IMR-90 (cell line): Measurements from ENCODE around the gene HIF1AN. TPM values are rescaled to one million over a fixed set of nuclear protein-coding genes. Genes with fewer than 3 reads are reported as not detected.

ENCODE experiments used
- ATAC-seq: fragments of 200-7000 bp; cut with Tn5 transposase; 2 replicates; pipeline ENCODE4 v1.9.1; 2020; ENCODE audit warnings: low read depth, mild to moderate bottlenecking, moderate library complexity
- BruUV-seq: library from RNA; stranded (reverse); fragments of 400-500 nt; replicated peaks from 2 replicates; lab custom pipeline; 2021; lab: Mats Ljungman, UMichigan
- CTCF ChIA-PET: fragments of 300-600 bp; formaldehyde crosslinking; extraction: SDS; loops from one replicate; lab custom pipeline; 2021; ENCODE audit warnings: antibody characterized with exemption; lab: Yijun Ruan, JAX
- POLR2A ChIA-PET: fragments of 300-600 bp; sonication (Branson Sonifier 250); formaldehyde crosslinking; loops from one replicate; lab custom pipeline; 2022; ENCODE audit warnings: antibody characterized with exemption; ENCODE audit not compliant: unreplicated experiment; lab: Charles Lee
- DNase-seq: peaks from one replicate; pipeline ENCODE4 v3.0.0; 2013
- H2AFZ ChIP-seq: replicated peaks from 2 replicates; pipeline ENCODE3; 2013; ENCODE audit warnings: low read length, mild to moderate bottlenecking; ENCODE audit not compliant: poor library complexity
- H2AK5ac ChIP-seq: 2 replicates; pipeline ENCODE4 v1.6.1; 2013; ENCODE audit warnings: low read depth, low read length, inconsistent platforms
- H2AK9ac ChIP-seq: replicated peaks from 2 replicates; pipeline ENCODE3; 2013; ENCODE audit warnings: mild to moderate bottlenecking, low read depth, low read length, moderate library complexity; ENCODE audit not compliant: poor library complexity
- H2BK120ac ChIP-seq: 2 replicates; pipeline ENCODE4 v1.6.1; 2013; ENCODE audit warnings: low read depth, low read length, inconsistent platforms
- H2BK15ac ChIP-seq: 3 replicates; pipeline ENCODE4 v1.6.1; 2013; ENCODE audit warnings: low read depth, low read length, inconsistent platforms
- H2BK20ac ChIP-seq: 2 replicates; pipeline ENCODE4 v1.6.1; 2013; ENCODE audit warnings: low read depth, mild to moderate bottlenecking, inconsistent platforms, low read length, moderate library complexity
- H2BK5ac ChIP-seq: 2 replicates; pipeline ENCODE4 v1.6.1; 2013; ENCODE audit warnings: mild to moderate bottlenecking, low read depth, low read length, inconsistent platforms; ENCODE audit not compliant: poor library complexity, severe bottlenecking
- H3K14ac ChIP-seq: replicated peaks from 2 replicates; pipeline ENCODE4 v1.6.1; 2013; ENCODE audit warnings: low read depth, low read length, inconsistent platforms
- H3K18ac ChIP-seq: 2 replicates; pipeline ENCODE4 v1.6.1; 2013; ENCODE audit warnings: low read depth, low read length, control low read depth
- H3K23ac ChIP-seq: 2 replicates; pipeline ENCODE4 v1.6.1; 2013; ENCODE audit warnings: low read depth, low read length, inconsistent platforms
- H3K27ac ChIP-seq: 2 replicates; pipeline ENCODE4 v1.5.1; 2013; ENCODE audit warnings: mild to moderate bottlenecking, control low read depth, low read length; ENCODE audit not compliant: insufficient read depth
- H3K27me3 ChIP-seq: 2 replicates; pipeline ENCODE4 v1.6.1; 2013; ENCODE audit warnings: low read length; ENCODE audit not compliant: control insufficient read depth, insufficient read depth
- H3K36me3 ChIP-seq: 2 replicates; pipeline ENCODE4 v1.6.1; 2013; ENCODE audit warnings: low read length, mixed read lengths; ENCODE audit not compliant: control insufficient read depth, insufficient read depth
- H3K4ac ChIP-seq: 2 replicates; pipeline ENCODE4 v1.6.1; 2013; ENCODE audit warnings: low read depth, low read length, inconsistent platforms
- H3K4me1 ChIP-seq: 2 replicates; pipeline ENCODE4 v1.6.1; 2013; ENCODE audit warnings: low read length, mixed read lengths; ENCODE audit not compliant: control insufficient read depth, insufficient read depth
- H3K4me2 ChIP-seq: 2 replicates; pipeline ENCODE4 v1.6.1; 2013; ENCODE audit warnings: low read depth, mild to moderate bottlenecking, control low read depth, low read length, moderate library complexity
- H3K4me3 ChIP-seq: 2 replicates; pipeline ENCODE4 v1.5.1; 2013; ENCODE audit warnings: low read depth, mild to moderate bottlenecking, control low read depth, low read length, moderate library complexity; ENCODE audit not compliant: insufficient read depth
- H3K56ac ChIP-seq: 2 replicates; pipeline ENCODE4 v1.6.1; 2013; ENCODE audit warnings: low read length, inconsistent platforms; ENCODE audit not compliant: insufficient read depth; ENCODE audit errors: extremely low read depth
- H3K79me1 ChIP-seq, 2 experiments: 2 replicates each; pipeline ENCODE4 v1.6.1; 2013; ENCODE audit warnings: low read length in 2 of 2, inconsistent platforms in 1 of 2, low read depth in 1 of 2
- H3K9ac ChIP-seq: 2 replicates; pipeline ENCODE4 v1.6.1; 2013; ENCODE audit warnings: low read depth, low read length, control low read depth
- H3K9me1 ChIP-seq: 2 replicates; pipeline ENCODE4 v1.6.1; 2013; ENCODE audit warnings: low read length, inconsistent platforms; ENCODE audit not compliant: insufficient read depth
- H3K9me3 ChIP-seq: 2 replicates; pipeline ENCODE4 v1.6.1; 2013; ENCODE audit warnings: low read length; ENCODE audit not compliant: control insufficient read depth, insufficient read depth
- H4K20me1 ChIP-seq: 2 replicates; pipeline ENCODE4 v1.6.1; 2013; ENCODE audit warnings: low read length, inconsistent platforms; ENCODE audit not compliant: insufficient read depth
- H4K5ac ChIP-seq: 2 replicates; pipeline ENCODE4 v1.6.1; 2013; ENCODE audit warnings: mild to moderate bottlenecking, low read depth, low read length, control low read depth
- H4K8ac ChIP-seq, 2 experiments: 2 replicates each; pipeline ENCODE4 v1.6.1; 2013; ENCODE audit warnings: low read depth in 2 of 2, low read length in 2 of 2, control low read depth in 1 of 2, inconsistent platforms in 1 of 2
- H4K91ac ChIP-seq: 2 replicates; pipeline ENCODE4 v1.6.1; 2013; ENCODE audit warnings: low read depth, low read length, inconsistent platforms; ENCODE audit not compliant: insufficient read depth
- CEBPB ChIP-seq: IDR thresholded peaks from 2 replicates; pipeline ENCODE4 v1.6.1; 2012; ENCODE audit warnings: low read depth, low read length, improper control_type of control experiment
- CHD1 ChIP-seq: IDR thresholded peaks from 2 replicates; pipeline ENCODE4 v1.6.1; 2012; ENCODE audit warnings: low read depth, low read length, improper control_type of control experiment
- FOS ChIP-seq: fragments of 150-350 bp; IDR thresholded peaks from 2 replicates; pipeline ENCODE4 v1.6.1; 2016; ENCODE audit warnings: low read depth, low read length
- MAFK ChIP-seq: IDR thresholded peaks from 2 replicates; pipeline ENCODE4 v1.6.1; 2012; ENCODE audit warnings: low read depth, low read length, improper control_type of control experiment
- MAZ ChIP-seq: IDR thresholded peaks from 2 replicates; pipeline ENCODE4 v1.6.1; 2012; ENCODE audit warnings: low read depth, mild to moderate bottlenecking, low read length, improper control_type of control experiment, moderate library complexity, borderline replicate concordance
- MXI1 ChIP-seq: IDR thresholded peaks from 2 replicates; pipeline ENCODE4 v1.6.1; 2012; ENCODE audit warnings: low read depth, mild to moderate bottlenecking, low read length, moderate library complexity, borderline replicate concordance
- NFE2L2 ChIP-seq: fragments of 150-350 bp; IDR thresholded peaks from 2 replicates; pipeline ENCODE4 v1.6.1; 2016; ENCODE audit warnings: low read depth, mild to moderate bottlenecking, low read length
- POLR2A ChIP-seq: IDR thresholded peaks from 2 replicates; pipeline ENCODE4 v1.6.1; 2012; ENCODE audit warnings: mild to moderate bottlenecking, low read depth, low read length
- RAD21 ChIP-seq: IDR thresholded peaks from 2 replicates; pipeline ENCODE4 v1.6.1; 2012; ENCODE audit warnings: low read length, improper control_type of control experiment
- RCOR1 ChIP-seq: IDR thresholded peaks from 2 replicates; pipeline ENCODE4 v1.6.1; 2012; ENCODE audit warnings: mild to moderate bottlenecking, low read length, improper control_type of control experiment; ENCODE audit not compliant: insufficient replicate concordance
- RFX5 ChIP-seq: IDR thresholded peaks from 2 replicates; pipeline ENCODE4 v1.8.0; 2012; ENCODE audit warnings: low read depth, mild to moderate bottlenecking, low read length, moderate library complexity
- SMC3 ChIP-seq: fragments of 150-350 bp; IDR thresholded peaks from 2 replicates; pipeline ENCODE4 v1.6.1; 2016; ENCODE audit warnings: low read depth, mild to moderate bottlenecking, antibody characterized with exemption, low read length, moderate library complexity
- WGBS, 2 experiments: methylation state at CpG; one replicate each; pipeline versions ENCODE4 v1.1.5 to v1.1.7; 2013; ENCODE audit warnings: missing lambda C conversion rate in 2 of 2; ENCODE audit not compliant: insufficient read length in 1 of 2; ENCODE audit errors: extremely low coverage in 2 of 2; 5-methylcytosine and 5-hydroxymethylcytosine counted together
- dilution Hi-C: fragments of 300-500 bp; cut with HindIII; formaldehyde crosslinking; loops from one replicate; pipeline ENCODE4 v1.14.3; 2018; ENCODE audit warnings: low sequenced_read_pairs; ENCODE audit not compliant: unreplicated experiment
- in situ Hi-C: fragments of 300-500 bp; cut with MboI; formaldehyde crosslinking; loops from 3 replicates; pipeline ENCODE4 v1.14.3; 2019; ENCODE audit warnings: low sequenced_read_pairs, inconsistent platforms, mixed read lengths
- intact Hi-C: fragments of 100-400 bp; cut with micrococcal nuclease; formaldehyde crosslinking; loops from 2 replicates; pipeline ENCODE4 v1.10.0; 2022
- polyA plus RNA-seq, 3 experiments: library from polyadenylated mRNA; depleted of rRNA; stranded (reverse); fragments of >200 nt; gene quantifications; 2 replicates each; pipeline ENCODE4 v1.2.3, GENCODE V29; 2012; ENCODE audit warnings: low replicate concordance in 1 of 3
- total RNA-seq: library from RNA; depleted of rRNA; stranded (reverse); fragments of >200 nt; gene quantifications from 2 replicates; pipeline ENCODE4 v1.2.3, GENCODE V29; 2012
- TF ChIP-seq, protein P1 (sequence below): fragments of 150-350 bp; IDR thresholded peaks from 2 replicates; pipeline ENCODE4 v1.6.1; 2017; ENCODE audit warnings: mild to moderate bottlenecking, antibody characterized with exemption, low read length, low read depth
- TF ChIP-seq, protein P2 (sequence below): conservative IDR thresholded peaks from 2 replicates; pipeline ENCODE4 v1.5.1; 2012; ENCODE audit warnings: mild to moderate bottlenecking, low read depth, low read length, improper control_type of control experiment
- TF ChIP-seq, protein P3 (sequence below): fragments of 150-350 bp; IDR thresholded peaks from 2 replicates; pipeline ENCODE4 v1.6.1; 2016; ENCODE audit warnings: low read depth, mild to moderate bottlenecking, low read length, moderate library complexity, borderline replicate concordance

The HIF1AN gene
- total and polyA plus RNA-seq, 2 of the 4 experiments (the other 2 are of a cell fraction): 10.2 to 10.3 TPM

DNA sequence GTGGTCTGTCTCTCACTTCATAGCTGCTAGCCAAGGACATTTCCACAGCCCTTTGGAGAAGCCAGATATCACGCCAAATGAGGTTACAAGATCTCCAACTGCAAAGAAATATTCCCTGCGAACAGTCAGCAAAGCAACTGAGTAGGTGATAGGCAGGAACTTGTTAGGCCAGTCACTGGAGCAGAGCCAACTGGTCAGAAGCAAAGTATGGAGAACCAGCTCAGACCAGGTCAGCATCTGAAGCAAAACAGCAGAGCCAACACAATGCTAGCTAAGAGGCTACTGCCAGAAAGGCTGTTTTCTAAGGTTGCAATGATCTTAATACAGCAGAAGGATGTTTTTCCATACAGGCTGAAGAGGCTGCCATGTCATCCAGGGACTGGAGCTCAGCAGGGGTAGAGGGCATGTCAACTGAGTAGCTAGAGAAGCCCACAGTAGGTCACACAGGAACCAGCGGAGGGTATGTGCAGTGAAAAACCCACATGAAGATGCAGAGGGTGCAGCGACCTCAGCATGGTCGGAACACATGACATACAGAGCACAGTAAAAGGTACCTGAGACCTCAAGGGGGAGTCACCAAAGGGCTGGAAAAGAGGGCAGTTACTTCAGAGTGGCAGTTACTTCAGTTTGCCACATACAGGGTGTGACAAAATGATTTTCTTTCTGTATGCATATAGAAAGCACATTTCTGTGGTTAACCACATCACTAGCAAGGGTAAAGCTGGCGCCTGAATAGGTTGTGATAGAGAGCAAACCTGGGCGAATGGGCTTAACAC lies 25.0 kb upstream of the HIF1AN start:
- Histone ChIP-seq H2BK20ac (no peak overlapping the region), H4K20me1 (no peaks in the 10 kb centered on the region), H3K9me3 (no peaks in the 10 kb centered on the region), H3K4me1 (no peaks in the 10 kb centered on the region; the same call in 1 of the 2 replicates), H4K5ac (no peak overlapping the region), H3K4me2 (no peak overlapping the region), H2BK15ac (no peak overlapping the region), H3K56ac (no peak overlapping the region), H3K9ac (no peak overlapping the region), H3K27ac (no peak overlapping the region), H3K27me3 (no peaks in the 10 kb centered on the region), H3K4ac (no peak overlapping the region), H2AFZ (no peak overlapping the region), H3K36me3 (peaks cover 11% of the 10 kb centered on the region), H2AK5ac (no peak overlapping the region), H3K79me1 (no peaks in the 10 kb centered on the region), H2AK9ac (no peak overlapping the region), H3K18ac (no peak overlapping the region), H3K14ac (no peak overlapping the region), H2BK120ac (no peak overlapping the region), H2BK5ac (no peak overlapping the region), H3K23ac (no peak overlapping the region), H4K91ac (no peak overlapping the region), H3K9me1 (peaks cover 3% of the 10 kb centered on the region; the same call in 1 of the 2 replicates), H4K8ac (no peak overlapping the region), H3K4me3 (no peak overlapping the region)
- ATAC-seq: no peak
- no peak for TF ChIP-seq SMC3
- TF ChIP-seq, protein P1, sequence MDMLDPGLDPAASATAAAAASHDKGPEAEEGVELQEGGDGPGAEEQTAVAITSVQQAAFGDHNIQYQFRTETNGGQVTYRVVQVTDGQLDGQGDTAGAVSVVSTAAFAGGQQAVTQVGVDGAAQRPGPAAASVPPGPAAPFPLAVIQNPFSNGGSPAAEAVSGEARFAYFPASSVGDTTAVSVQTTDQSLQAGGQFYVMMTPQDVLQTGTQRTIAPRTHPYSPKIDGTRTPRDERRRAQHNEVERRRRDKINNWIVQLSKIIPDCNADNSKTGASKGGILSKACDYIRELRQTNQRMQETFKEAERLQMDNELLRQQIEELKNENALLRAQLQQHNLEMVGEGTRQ: no peak
- TF ChIP-seq POLR2A: no peak
- no peak for TF ChIP-seq CHD1
- no peak for TF ChIP-seq RFX5
- TF ChIP-seq MAFK: no peak
- TF ChIP-seq, protein P2, sequence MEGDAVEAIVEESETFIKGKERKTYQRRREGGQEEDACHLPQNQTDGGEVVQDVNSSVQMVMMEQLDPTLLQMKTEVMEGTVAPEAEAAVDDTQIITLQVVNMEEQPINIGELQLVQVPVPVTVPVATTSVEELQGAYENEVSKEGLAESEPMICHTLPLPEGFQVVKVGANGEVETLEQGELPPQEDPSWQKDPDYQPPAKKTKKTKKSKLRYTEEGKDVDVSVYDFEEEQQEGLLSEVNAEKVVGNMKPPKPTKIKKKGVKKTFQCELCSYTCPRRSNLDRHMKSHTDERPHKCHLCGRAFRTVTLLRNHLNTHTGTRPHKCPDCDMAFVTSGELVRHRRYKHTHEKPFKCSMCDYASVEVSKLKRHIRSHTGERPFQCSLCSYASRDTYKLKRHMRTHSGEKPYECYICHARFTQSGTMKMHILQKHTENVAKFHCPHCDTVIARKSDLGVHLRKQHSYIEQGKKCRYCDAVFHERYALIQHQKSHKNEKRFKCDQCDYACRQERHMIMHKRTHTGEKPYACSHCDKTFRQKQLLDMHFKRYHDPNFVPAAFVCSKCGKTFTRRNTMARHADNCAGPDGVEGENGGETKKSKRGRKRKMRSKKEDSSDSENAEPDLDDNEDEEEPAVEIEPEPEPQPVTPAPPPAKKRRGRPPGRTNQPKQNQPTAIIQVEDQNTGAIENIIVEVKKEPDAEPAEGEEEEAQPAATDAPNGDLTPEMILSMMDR: no peak
- TF ChIP-seq, protein P3, sequence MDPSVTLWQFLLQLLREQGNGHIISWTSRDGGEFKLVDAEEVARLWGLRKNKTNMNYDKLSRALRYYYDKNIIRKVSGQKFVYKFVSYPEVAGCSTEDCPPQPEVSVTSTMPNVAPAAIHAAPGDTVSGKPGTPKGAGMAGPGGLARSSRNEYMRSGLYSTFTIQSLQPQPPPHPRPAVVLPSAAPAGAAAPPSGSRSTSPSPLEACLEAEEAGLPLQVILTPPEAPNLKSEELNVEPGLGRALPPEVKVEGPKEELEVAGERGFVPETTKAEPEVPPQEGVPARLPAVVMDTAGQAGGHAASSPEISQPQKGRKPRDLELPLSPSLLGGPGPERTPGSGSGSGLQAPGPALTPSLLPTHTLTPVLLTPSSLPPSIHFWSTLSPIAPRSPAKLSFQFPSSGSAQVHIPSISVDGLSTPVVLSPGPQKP: no peak
- no peak for TF ChIP-seq RAD21
- TF ChIP-seq NFE2L2: no peak
- TF ChIP-seq RCOR1: no peak
- TF ChIP-seq MXI1: no peak
- no peak for TF ChIP-seq FOS
- no peak for TF ChIP-seq MAZ
- TF ChIP-seq CEBPB: no peak
- in situ Hi-C loops (no loop called here), dilution Hi-C loops (no loop called here), intact Hi-C loops (no loop called here)
- POLR2A ChIA-PET: no interaction called here
- CTCF ChIA-PET: no interaction called here
- BruUV-seq: no TSS peak
- peak; percentile 27 for DNase-seq
- WGBS, 2 experiments: 81% methylated on average over 7 of the region's 7 CpGs; no CpG with 5 or more reads in 1 of the 2 experiments
